Measurements from ENCODE around the gene SMC3.

- TF ChIP-seq, protein P1, sequence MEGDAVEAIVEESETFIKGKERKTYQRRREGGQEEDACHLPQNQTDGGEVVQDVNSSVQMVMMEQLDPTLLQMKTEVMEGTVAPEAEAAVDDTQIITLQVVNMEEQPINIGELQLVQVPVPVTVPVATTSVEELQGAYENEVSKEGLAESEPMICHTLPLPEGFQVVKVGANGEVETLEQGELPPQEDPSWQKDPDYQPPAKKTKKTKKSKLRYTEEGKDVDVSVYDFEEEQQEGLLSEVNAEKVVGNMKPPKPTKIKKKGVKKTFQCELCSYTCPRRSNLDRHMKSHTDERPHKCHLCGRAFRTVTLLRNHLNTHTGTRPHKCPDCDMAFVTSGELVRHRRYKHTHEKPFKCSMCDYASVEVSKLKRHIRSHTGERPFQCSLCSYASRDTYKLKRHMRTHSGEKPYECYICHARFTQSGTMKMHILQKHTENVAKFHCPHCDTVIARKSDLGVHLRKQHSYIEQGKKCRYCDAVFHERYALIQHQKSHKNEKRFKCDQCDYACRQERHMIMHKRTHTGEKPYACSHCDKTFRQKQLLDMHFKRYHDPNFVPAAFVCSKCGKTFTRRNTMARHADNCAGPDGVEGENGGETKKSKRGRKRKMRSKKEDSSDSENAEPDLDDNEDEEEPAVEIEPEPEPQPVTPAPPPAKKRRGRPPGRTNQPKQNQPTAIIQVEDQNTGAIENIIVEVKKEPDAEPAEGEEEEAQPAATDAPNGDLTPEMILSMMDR (IDR thresholded peaks at IDR 0.05), result no peak
- TF ChIP-seq RAD21 (conservative IDR thresholded peaks at IDR 0.05 in 1 of 2, IDR thresholded peaks at IDR 0.05 in 1 of 2) (no peak), BCL3 (IDR thresholded peaks at IDR 0.05) (no peak), BHLHE40 (IDR thresholded peaks at IDR 0.05; ENCODE audit: low read depth, low read length) (no peak), EP300 (IDR thresholded peaks at IDR 0.05) (no peak), HDAC2 (IDR thresholded peaks at IDR 0.05) (no peak), POLR2A (IDR thresholded peaks at IDR 0.05; ENCODE audit: low read length) (no peak), RCOR1 (IDR thresholded peaks at IDR 0.05; ENCODE audit: low read depth, low read length) (no peak), MYC (IDR thresholded peaks at IDR 0.05; ENCODE audit: borderline replicate concordance, low read length) (no peak)
- TF ChIP-seq, protein P2, sequence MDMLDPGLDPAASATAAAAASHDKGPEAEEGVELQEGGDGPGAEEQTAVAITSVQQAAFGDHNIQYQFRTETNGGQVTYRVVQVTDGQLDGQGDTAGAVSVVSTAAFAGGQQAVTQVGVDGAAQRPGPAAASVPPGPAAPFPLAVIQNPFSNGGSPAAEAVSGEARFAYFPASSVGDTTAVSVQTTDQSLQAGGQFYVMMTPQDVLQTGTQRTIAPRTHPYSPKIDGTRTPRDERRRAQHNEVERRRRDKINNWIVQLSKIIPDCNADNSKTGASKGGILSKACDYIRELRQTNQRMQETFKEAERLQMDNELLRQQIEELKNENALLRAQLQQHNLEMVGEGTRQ (IDR thresholded peaks at IDR 0.05), result no peak
These were observed 79.6 kb downstream of the SMC3 start for GRCh38 chr10:110647136-110647430.
